ENCODE data around the gene AP2M1.
A peak's percentile ranks its signal among the peaks of the same experiment; 100 is the strongest.

The AP2M1 gene

GRCh38 chr3:184135149-184135910 is 39.3 kb upstream of the AP2M1 start, which contains the start of gene EIF2B5:
TSS of gene EIF2B5 (plus strand) at chr3:184135358. CDS start at chr3:184135386, 28 bp downstream.
- TF ChIP-seq CTCF (IDR thresholded peaks at IDR 0.05; ENCODE audit: extremely low read depth, missing control alignments) = no peak
- DNase-seq (ENCODE audit: low spot score) = peak; percentile 88

DNA sequence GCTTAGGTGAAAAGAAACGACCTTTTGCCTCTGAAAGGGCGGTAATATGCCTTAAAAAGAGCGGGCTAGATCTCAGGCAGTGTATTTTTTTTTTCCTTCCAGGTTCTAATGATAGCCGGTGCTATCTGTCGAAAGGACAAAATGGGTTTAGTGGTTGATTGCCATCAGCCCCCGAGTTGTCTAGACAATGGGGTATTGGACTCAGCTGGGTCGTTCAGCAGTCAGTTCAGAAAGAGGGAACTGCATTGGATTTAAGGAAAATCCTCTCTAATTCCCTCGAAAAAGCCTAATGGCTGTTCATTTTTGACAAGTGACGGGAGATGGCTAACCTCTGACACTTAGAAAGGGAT is 38.8 kb upstream of the AP2M1 start:
- no peak for DNase-seq (ENCODE audit: low spot score)
- TF ChIP-seq CTCF (IDR thresholded peaks at IDR 0.05; ENCODE audit: extremely low read depth, missing control alignments) = no peak

GRCh38 chr3:184140436-184140835 is 34.2 kb upstream of the AP2M1 start:
- no peak for TF ChIP-seq CTCF (IDR thresholded peaks at IDR 0.05; ENCODE audit: extremely low read depth, missing control alignments)
- no peak for DNase-seq (ENCODE audit: low spot score)

GRCh38 chr3:184142199-184142598 is 32.5 kb upstream of the AP2M1 start:
- TF ChIP-seq CTCF (IDR thresholded peaks at IDR 0.05; ENCODE audit: extremely low read depth, missing control alignments) = no peak

DNA sequence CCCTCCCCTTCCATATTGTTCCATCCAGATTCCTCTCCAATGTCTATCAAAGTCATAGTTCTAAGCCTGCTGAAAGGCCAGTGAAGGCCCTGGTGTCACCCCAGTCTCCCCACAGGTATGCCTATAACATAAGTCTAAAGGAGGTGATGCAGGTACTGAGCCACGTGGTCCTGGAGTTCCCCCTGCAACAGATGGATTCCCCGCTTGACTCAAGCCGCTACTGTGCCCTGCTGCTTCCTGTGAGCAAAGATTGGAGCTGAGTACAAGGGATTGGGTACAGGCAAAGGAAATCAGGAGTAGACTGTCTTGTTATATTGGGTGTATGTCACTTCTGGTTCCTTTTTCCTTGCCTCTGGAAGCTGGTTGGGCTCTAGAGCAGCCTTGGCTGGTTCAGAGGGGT is 31.3 kb upstream of the AP2M1 start:
- DNase-seq (ENCODE audit: low spot score) = no peak
- TF ChIP-seq CTCF (IDR thresholded peaks at IDR 0.05; ENCODE audit: extremely low read depth, missing control alignments) = no peak

More at GRCh38 chr3:184142199-184142598, 32.5 kb upstream of the AP2M1 start:
- DNase-seq (ENCODE audit: low spot score) = no peak

DNA sequence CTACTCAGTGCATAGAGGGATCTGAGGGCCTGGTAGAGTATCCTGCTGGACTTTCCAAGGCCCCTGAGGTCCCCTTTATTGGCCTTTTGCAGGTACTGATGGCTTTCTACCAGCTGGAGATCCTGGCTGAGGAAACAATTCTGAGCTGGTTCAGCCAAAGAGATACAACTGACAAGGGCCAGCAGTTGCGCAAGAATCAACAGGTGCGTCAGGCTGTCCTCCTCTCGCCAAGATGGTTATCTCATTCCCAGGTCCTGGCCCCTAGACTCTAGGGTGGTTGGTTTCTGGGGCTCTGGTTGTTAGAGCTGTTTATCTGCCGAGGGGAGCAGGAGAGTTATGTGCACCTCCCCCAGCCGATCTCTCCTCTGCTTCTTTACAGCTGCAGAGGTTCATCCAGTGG is 30.1 kb upstream of the AP2M1 start:
- no peak for DNase-seq (ENCODE audit: low spot score)

More for the DNA sequence above, 30.1 kb upstream of the AP2M1 start:
- TF ChIP-seq CTCF (IDR thresholded peaks at IDR 0.05; ENCODE audit: extremely low read depth, missing control alignments) = no peak

Data from GM20000 (cell line).